H9 (cell line): ENCODE data around the gene MRPS11. TPM values are rescaled to one million over a fixed set of nuclear protein-coding genes. Genes with fewer than 3 reads are reported as not detected.

Experiments used
- DNase-seq: peaks from one replicate; pipeline ENCODE4 v3.0.0-alpha.2; 2017
- H2AFZ ChIP-seq: one replicate; pipeline ENCODE4 v1.6.1; 2013; ENCODE audit warnings: mild to moderate bottlenecking, low read length, control low read depth, moderate library complexity
- H2AK5ac ChIP-seq: 2 replicates; pipeline ENCODE4 v1.6.1; 2013; ENCODE audit warnings: low read length, control low read depth, mixed read lengths; ENCODE audit not compliant: insufficient read length
- H2BK120ac ChIP-seq: one replicate; pipeline ENCODE4 v1.6.1; 2013; ENCODE audit warnings: low read depth, mild to moderate bottlenecking, low read length, control low read depth, inconsistent platforms; ENCODE audit not compliant: poor library complexity, severe bottlenecking
- H2BK12ac ChIP-seq: 2 replicates; pipeline ENCODE4 v1.6.1; 2013; ENCODE audit warnings: low read length, control low read depth, mixed read lengths, low read depth; ENCODE audit not compliant: insufficient read length
- H2BK15ac ChIP-seq: 2 replicates; pipeline ENCODE4 v1.6.1; 2013; ENCODE audit warnings: low read depth, low read length, control low read depth
- H2BK20ac ChIP-seq: one replicate; pipeline ENCODE4 v1.6.1; 2013; ENCODE audit warnings: low read depth, mild to moderate bottlenecking, low read length, control low read depth, inconsistent platforms; ENCODE audit not compliant: poor library complexity, severe bottlenecking
- H2BK5ac ChIP-seq: 2 replicates; pipeline ENCODE4 v1.6.1; 2013; ENCODE audit warnings: low read length, control low read depth, mixed read lengths; ENCODE audit not compliant: insufficient read length
- H3K14ac ChIP-seq: 2 replicates; pipeline ENCODE4 v1.6.1; 2013; ENCODE audit warnings: low read length, control low read depth; ENCODE audit not compliant: insufficient read depth
- H3K18ac ChIP-seq: 2 replicates; pipeline ENCODE4 v1.6.1; 2013; ENCODE audit warnings: low read depth, mild to moderate bottlenecking, mixed read lengths, low read length, control low read depth; ENCODE audit not compliant: insufficient read length
- H3K23ac ChIP-seq: 2 replicates; pipeline ENCODE4 v1.6.1; 2013; ENCODE audit warnings: low read length, control low read depth, mixed read lengths, low read depth; ENCODE audit not compliant: insufficient read length
- H3K23me2 ChIP-seq: 2 replicates; pipeline ENCODE4 v1.6.1; 2013; ENCODE audit warnings: low read depth, mild to moderate bottlenecking, mixed read lengths, low read length, control low read depth; ENCODE audit not compliant: insufficient read length, poor library complexity, severe bottlenecking
- H3K27ac ChIP-seq: 2 replicates; pipeline ENCODE4 v1.5.1; 2013; ENCODE audit warnings: low read length, control low read depth, mixed read lengths, low read depth; ENCODE audit not compliant: insufficient read length
- H3K27me3 ChIP-seq: 2 replicates; pipeline ENCODE4 v1.6.1; 2013; ENCODE audit warnings: low read length, control low read depth, inconsistent platforms; ENCODE audit not compliant: insufficient read depth
- H3K4ac ChIP-seq: 2 replicates; pipeline ENCODE4 v1.6.1; 2013; ENCODE audit warnings: low read depth, mild to moderate bottlenecking, control low read depth, inconsistent platforms, low read length, moderate library complexity
- H3K4me1 ChIP-seq: 2 replicates; pipeline ENCODE4 v1.6.1; 2013; ENCODE audit warnings: low read length, control low read depth, inconsistent platforms; ENCODE audit not compliant: insufficient read depth
- H3K4me2 ChIP-seq: 2 replicates; pipeline ENCODE4 v1.6.1; 2013; ENCODE audit warnings: low read length, control low read depth, mixed read lengths; ENCODE audit not compliant: insufficient read length, insufficient read depth
- H3K56ac ChIP-seq: 2 replicates; pipeline ENCODE4 v1.6.1; 2013; ENCODE audit warnings: low read depth, mild to moderate bottlenecking, mixed read lengths, low read length, control low read depth; ENCODE audit not compliant: insufficient read length
- H3K79me1 ChIP-seq: 2 replicates; pipeline ENCODE4 v1.6.1; 2013; ENCODE audit warnings: low read depth, mild to moderate bottlenecking, moderate library complexity, low read length, control low read depth, inconsistent platforms; ENCODE audit not compliant: insufficient read depth, poor library complexity, severe bottlenecking
- H3K79me2 ChIP-seq: 2 replicates; pipeline ENCODE4 v1.6.1; 2013; ENCODE audit warnings: low read length, control low read depth, inconsistent platforms; ENCODE audit not compliant: insufficient read depth
- H3K9ac ChIP-seq: 2 replicates; pipeline ENCODE4 v1.6.1; 2013; ENCODE audit warnings: low read length, control low read depth, mixed read lengths; ENCODE audit not compliant: insufficient read length; ENCODE audit errors: extremely low read depth
- H3K9me3 ChIP-seq: one replicate; pipeline ENCODE4 v1.6.1; 2013; ENCODE audit warnings: low read depth, low read length, inconsistent platforms; ENCODE audit not compliant: control insufficient read depth
- H3T11ph ChIP-seq: one replicate; pipeline ENCODE4 v1.6.1; 2013; ENCODE audit warnings: mild to moderate bottlenecking, low read length, control low read depth, inconsistent platforms
- H4K20me1 ChIP-seq: one replicate; pipeline ENCODE4 v1.6.1; 2013; ENCODE audit not compliant: control insufficient read depth, insufficient read length, insufficient read depth
- H4K5ac ChIP-seq: 2 replicates; pipeline ENCODE4 v1.6.1; 2013; ENCODE audit warnings: low read depth, mild to moderate bottlenecking, mixed read lengths, low read length, control low read depth; ENCODE audit not compliant: insufficient read length
- H4K8ac ChIP-seq: replicated peaks from 2 replicates; pipeline ENCODE4 v1.6.1; 2013; ENCODE audit warnings: low read length, control low read depth, mixed read lengths, low read depth; ENCODE audit not compliant: insufficient read length
- H4K91ac ChIP-seq: 2 replicates; pipeline ENCODE4 v1.6.1; 2013; ENCODE audit warnings: low read depth, mild to moderate bottlenecking, moderate library complexity, mixed read lengths, low read length, control low read depth; ENCODE audit not compliant: insufficient read length
- H3K27ac Mint-ChIP-seq, 3 experiments: 2 replicates in 2 of 3; 3 replicates in 1 of 3; pipeline ENCODE4 v1.8.0; 2020 to 2021; ENCODE audit warnings: mixed read lengths in 3 of 3, mild to moderate bottlenecking in 1 of 3, moderate library complexity in 1 of 3
- H3K27me3 Mint-ChIP-seq: 2 replicates; pipeline ENCODE4 v1.8.0; 2021; ENCODE audit warnings: low read depth, mild to moderate bottlenecking, moderate library complexity, mixed read lengths
- H3K36me3 Mint-ChIP-seq, 3 experiments: 2 replicates in 2 of 3; 3 replicates in 1 of 3; pipeline ENCODE4 v1.8.0; 2020 to 2021; ENCODE audit warnings: low read depth in 3 of 3, mixed read lengths in 3 of 3; ENCODE audit not compliant: insufficient read depth in 1 of 3
- H3K4me1 Mint-ChIP-seq, 2 experiments: 2 replicates each; pipeline ENCODE4 v1.8.0; 2020; ENCODE audit warnings: mixed read lengths in 2 of 2
- H3K4me3 Mint-ChIP-seq, 2 experiments: 2 replicates in 1 of 2; 3 replicates in 1 of 2; pipeline ENCODE4 v1.8.0; 2020 to 2021; ENCODE audit warnings: mild to moderate bottlenecking in 2 of 2, mixed read lengths in 2 of 2, moderate library complexity in 1 of 2
- H3K9me3 Mint-ChIP-seq, 2 experiments: 2 replicates in 1 of 2; 3 replicates in 1 of 2; pipeline ENCODE4 v1.8.0; 2020; ENCODE audit warnings: mild to moderate bottlenecking in 2 of 2, mixed read lengths in 2 of 2, moderate library complexity in 1 of 2
- WGBS: extraction: QIAGEN DNeasy Blood & Tissue Kit; methylation state at CpG from one replicate; pipeline ENCODE4 v1.1.7; 2013; ENCODE audit warnings: missing lambda C conversion rate, low lambda C conversion rate, mixed read lengths; ENCODE audit not compliant: insufficient read length; ENCODE audit errors: extremely low coverage; 5-methylcytosine and 5-hydroxymethylcytosine counted together
- total RNA-seq: library from RNA; stranded (reverse); gene quantifications from 2 replicates; pipeline ENCODE4 v1.2.1, GENCODE V29; 2021
- TF ChIP-seq, protein P1 (sequence below): fragments of 200-600 bp; sonication (generic); conservative IDR thresholded peaks from 3 replicates; pipeline ENCODE4 v1.8.0; 2021; ENCODE audit warnings: antibody characterized with exemption, mild to moderate bottlenecking

The MRPS11 gene
- total RNA-seq, 1 experiment from 2014 or later: 54.5 TPM

DNA sequence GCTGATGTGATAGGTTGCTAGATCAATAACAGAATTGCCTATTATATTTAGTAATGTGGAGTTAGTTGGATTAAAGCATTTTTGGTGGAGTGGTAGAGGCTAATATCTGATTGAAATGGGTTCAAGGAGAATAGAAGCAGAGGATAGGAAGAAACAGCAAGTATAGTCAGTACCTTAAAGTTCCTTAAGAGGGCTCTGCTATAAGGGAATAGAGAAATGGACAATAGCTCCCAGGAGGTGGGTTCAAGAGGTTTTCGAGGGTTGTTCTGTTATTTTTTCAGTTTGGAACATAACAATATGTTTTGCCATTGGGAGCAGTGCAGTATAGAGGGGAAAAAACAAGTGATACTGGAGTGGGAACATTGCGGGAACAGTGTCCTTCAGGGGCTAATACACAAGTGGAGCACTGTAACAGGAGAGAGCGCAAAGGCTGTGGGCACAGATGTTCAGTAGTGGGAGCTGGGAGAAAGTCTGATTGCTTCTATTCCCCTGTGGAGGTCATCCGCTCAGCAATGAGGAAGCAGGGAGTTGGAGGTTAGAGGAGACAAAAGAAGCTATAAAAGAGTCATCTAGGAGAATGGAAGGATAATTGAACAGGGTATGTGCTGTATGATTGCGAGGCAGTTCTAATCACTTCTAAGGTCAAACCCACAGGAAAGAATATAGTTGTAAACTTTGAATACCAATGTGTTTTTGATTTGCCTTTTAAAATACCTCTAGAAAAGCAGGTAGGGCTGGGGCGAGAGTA is 3.3 kb downstream of the MRPS11 start:
- no peaks in the 10 kb centered on the region; the same call in 1 of the 2 replicates for H3K27me3 Mint-ChIP-seq
- H4K20me1 ChIP-seq: no peaks in the 10 kb centered on the region
- H3K14ac ChIP-seq: no peak overlapping the region
- peaks cover 14% of the 10 kb centered on the region in 2 experiments for H3K4me1 Mint-ChIP-seq
- H3K23me2 ChIP-seq: peaks cover 12% of the 10 kb centered on the region
- no peak overlapping the region for H2BK5ac ChIP-seq
- H4K8ac ChIP-seq: no peak overlapping the region
- H3K79me2 ChIP-seq: peaks cover 12% of the 10 kb centered on the region; the same call in 1 of the 2 replicates
- no CpG with 5 or more reads among the region's 6 CpGs for WGBS
- H3K27ac Mint-ChIP-seq: no peak overlapping the region
- H3K4me2 ChIP-seq: no peak overlapping the region
- no peak overlapping the region for H2BK120ac ChIP-seq
- TF ChIP-seq, protein P1, sequence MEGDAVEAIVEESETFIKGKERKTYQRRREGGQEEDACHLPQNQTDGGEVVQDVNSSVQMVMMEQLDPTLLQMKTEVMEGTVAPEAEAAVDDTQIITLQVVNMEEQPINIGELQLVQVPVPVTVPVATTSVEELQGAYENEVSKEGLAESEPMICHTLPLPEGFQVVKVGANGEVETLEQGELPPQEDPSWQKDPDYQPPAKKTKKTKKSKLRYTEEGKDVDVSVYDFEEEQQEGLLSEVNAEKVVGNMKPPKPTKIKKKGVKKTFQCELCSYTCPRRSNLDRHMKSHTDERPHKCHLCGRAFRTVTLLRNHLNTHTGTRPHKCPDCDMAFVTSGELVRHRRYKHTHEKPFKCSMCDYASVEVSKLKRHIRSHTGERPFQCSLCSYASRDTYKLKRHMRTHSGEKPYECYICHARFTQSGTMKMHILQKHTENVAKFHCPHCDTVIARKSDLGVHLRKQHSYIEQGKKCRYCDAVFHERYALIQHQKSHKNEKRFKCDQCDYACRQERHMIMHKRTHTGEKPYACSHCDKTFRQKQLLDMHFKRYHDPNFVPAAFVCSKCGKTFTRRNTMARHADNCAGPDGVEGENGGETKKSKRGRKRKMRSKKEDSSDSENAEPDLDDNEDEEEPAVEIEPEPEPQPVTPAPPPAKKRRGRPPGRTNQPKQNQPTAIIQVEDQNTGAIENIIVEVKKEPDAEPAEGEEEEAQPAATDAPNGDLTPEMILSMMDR: no peak; the same call in 2 of the 3 replicates
- no peak overlapping the region for H3K56ac ChIP-seq
- no peak overlapping the region for H2BK15ac ChIP-seq
- H3K27me3 ChIP-seq: no peaks in the 10 kb centered on the region
- no peak overlapping the region for H4K5ac ChIP-seq
- H3K4me1 ChIP-seq: 0 out of 2 replicates have a peak, but pooled peaks cover 2% of the 10 kb centered on the region
- H3T11ph ChIP-seq: no peak overlapping the region
- H3K79me1 ChIP-seq: peaks cover 3% of the 10 kb centered on the region
- no peak for DNase-seq
- no peak overlapping the region for H3K4me3 Mint-ChIP-seq
- no peak overlapping the region for H4K91ac ChIP-seq
- no peak overlapping the region for H3K27ac ChIP-seq
- H2AK5ac ChIP-seq: no peak overlapping the region
- no peaks in the 10 kb centered on the region for H3K9me3 Mint-ChIP-seq
- no peak overlapping the region for H2AFZ ChIP-seq
- no peak overlapping the region for H3K18ac ChIP-seq
- no peak overlapping the region for H3K23ac ChIP-seq
- H3K9ac ChIP-seq: no peak overlapping the region
- H3K4ac ChIP-seq: no peak overlapping the region
- peaks cover 4 to 23% (median 19%) of the 10 kb centered on the region in 3 experiments; a peak in 5 of 7 replicates for H3K36me3 Mint-ChIP-seq
- no peak overlapping the region for H2BK20ac ChIP-seq
- H3K9me3 ChIP-seq: no peaks in the 10 kb centered on the region
- H2BK12ac ChIP-seq: no peak overlapping the region
